ENCODE data around the gene CARD9.
"Not testable (repeated sequence)": the region's sequence is repeated elsewhere in the genome, so short reads cannot be mapped to it uniquely, and the experiment has no call there.

CARD9 gene, protein sequence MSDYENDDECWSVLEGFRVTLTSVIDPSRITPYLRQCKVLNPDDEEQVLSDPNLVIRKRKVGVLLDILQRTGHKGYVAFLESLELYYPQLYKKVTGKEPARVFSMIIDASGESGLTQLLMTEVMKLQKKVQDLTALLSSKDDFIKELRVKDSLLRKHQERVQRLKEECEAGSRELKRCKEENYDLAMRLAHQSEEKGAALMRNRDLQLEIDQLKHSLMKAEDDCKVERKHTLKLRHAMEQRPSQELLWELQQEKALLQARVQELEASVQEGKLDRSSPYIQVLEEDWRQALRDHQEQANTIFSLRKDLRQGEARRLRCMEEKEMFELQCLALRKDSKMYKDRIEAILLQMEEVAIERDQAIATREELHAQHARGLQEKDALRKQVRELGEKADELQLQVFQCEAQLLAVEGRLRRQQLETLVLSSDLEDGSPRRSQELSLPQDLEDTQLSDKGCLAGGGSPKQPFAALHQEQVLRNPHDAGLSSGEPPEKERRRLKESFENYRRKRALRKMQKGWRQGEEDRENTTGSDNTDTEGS

DNA sequence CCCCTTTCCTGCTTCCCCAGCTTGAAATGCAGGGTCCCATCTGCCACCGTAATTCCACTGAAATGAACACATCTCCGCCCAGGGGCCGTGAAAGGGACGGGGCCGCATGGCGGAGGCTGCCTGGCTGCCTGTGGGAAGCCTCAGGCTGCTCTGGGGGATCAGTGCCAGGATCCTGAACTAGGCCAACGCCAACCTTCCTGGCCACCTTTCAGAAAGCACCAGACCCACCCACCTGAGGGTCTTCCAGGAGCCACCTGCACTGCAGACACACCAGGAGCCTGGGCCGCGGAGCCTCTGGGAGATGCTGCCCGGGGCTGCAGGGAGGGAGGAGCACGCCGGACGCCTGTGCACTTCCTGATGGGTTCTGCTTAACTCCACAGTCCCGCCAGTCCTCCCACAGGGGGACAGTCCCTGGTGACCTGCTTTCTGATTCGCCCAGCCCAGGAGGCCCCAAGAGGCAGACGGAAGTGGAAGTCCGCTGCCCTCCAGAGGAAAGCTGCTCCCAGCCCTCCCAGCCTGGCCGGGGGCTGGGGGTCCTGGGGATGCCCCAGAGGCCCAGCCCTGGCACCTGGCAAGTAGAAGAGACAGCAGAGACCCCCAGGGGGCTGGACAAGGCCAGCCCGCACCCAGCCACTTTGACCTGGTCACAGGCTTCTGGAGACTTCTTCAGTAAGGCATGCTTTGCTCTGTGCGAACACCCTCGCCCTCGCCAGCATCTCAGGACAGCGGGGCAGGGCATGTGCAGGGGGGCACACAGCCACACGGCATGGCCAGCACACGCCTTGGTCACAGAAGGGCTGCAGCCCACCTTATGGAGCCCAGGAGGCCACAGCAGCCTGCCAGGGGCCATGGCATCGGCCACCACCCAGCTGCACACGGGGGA lies at the start of gene CARD9:
CARD9 (minus strand) TSS at position 370 of the 883 bp plus-strand sequence. CDS start 1,591 bp downstream, outside the sequence.
- peak; percentile 82 for DNase-seq (ENCODE audit: low read depth)

GRCh38 chr9:136422876-136423275 lies 49.4 kb upstream of the CARD9 start:
- no peak for DNase-seq (ENCODE audit: low read depth)

DNA sequence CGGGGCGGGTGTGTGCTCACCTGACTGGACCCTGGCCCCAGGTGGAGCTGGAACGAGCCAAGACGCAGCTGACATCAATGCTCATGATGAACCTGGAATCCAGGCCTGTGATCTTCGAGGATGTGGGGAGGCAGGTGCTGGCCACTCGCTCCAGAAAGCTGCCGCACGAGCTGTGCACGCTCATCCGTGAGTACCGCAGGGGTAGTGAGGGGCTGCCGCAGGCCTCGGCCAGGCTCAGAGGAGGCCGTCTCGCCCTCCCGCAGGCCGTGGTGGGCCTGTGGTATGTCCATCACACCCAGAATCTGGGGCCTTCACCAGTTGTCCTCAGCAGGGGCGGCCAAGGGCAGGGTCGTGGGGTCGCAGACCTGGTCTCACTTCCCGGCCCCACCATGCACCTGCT lies 48.3 kb upstream of the CARD9 start:
- no peak for DNase-seq (ENCODE audit: low read depth)

DNA sequence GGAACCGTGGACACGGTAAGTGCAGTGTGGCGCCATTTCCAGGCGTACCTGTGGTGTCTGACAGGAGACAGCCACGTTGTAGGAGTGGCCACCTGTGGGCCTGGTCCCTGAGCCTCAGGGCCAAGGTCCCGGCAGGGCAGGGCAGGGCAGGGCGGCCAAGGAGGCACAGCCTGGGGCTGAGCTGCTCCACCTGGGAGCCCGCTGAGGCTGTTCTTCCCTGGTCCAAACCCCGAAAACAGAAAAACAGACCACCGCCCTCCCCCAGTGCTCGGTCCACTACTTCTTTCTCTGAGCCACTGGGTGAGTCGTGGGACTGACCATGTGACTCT lies 45.6 kb upstream of the CARD9 start:
- no peak for DNase-seq (ENCODE audit: low read depth)

- no peak for DNase-seq (ENCODE audit: low read depth)
Observed at GRCh38 chr9:136418182-136419091, 45.0 kb upstream of the CARD9 start.

DNA sequence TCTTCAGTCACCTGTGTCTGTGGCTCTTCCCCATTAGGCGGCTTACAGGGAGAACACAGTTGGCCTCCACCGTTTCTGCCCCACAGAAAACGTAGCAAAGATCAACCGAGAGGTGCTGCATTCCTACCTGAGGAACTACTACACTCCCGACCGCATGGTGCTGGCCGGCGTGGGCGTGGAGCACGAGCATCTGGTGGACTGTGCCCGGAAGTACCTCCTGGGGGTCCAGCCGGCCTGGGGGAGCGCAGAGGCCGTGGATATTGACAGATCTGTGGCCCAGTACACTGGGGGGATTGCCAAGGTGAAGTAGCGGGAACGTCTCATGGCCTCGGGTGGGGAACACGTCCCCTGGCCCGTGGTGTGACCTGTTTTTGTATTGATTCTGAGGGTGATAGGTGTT lies 43.4 kb upstream of the CARD9 start:
- no peak for DNase-seq (ENCODE audit: low read depth)

DNA sequence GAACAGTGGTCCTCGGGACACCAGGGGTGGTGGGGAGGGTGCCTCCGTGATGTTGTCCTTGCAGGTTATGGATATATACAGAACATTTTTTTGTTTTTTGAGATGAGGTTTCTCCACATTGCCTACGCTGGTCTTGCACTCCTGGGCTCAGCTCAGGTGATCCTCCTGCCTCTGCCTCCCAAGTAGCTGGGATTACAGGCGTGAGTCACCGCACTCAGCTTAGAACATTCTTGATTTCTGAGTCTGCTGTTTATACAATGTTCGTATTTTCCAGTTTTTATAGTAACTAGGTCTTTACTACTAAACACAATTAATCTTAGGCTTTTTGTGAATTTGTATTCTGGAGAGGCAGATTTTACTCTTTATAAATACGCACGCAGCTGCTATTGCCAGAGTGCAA lies 43.0 kb upstream of the CARD9 start:
- no peak for DNase-seq (ENCODE audit: low read depth)

DNA sequence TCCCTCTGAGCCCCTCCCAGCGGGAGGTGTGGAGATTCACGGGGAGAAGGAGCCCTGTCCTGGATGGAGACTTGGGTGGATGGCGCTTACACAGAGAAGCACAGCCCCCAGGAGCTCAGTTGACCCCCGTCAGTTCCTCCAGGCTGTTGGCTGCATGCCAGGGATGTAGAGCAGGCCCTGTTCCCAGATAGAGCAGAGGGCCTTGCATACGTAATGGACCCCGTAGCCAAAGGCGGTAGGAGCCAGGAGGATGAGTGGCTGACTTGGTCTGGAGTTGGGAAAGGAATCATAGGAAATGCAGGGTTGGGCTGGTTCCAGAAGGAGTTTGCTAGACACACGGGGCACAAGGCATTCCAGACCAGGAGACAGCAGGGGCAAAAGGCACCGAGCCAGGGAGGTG lies 39.5 kb upstream of the CARD9 start:
- DNase-seq (ENCODE audit: low read depth): no peak

DNA sequence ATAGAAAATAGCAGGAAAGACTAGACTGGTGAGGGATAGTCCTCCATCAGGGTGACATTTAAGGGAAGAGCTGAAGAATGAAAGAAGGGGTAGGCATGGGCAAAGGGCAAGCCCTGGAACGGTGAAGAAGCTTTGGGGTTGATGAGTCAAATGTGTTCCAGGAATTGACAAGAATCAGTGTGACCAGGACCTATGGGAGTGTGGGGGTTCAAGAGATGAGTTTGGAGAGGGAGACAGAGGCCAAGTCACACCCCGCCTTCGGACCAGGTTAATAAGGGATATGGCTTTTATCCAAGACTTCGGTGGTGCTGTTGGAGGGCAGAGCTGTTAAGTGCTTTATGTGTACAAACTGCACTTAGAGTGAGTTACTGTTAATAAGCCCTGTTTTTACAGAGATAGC lies 37.9 kb upstream of the CARD9 start:
- no peak for DNase-seq (ENCODE audit: low read depth)

- peak; percentile 81 for DNase-seq (ENCODE audit: low read depth)
Observed at GRCh38 chr9:136410500-136411287, 37.2 kb upstream of the CARD9 start, which contains the start of the genes ENTR1 and PMPCA. TSS of gene ENTR1 (minus strand) at chr9:136410614. CDS start at chr9:136410397, 217 bp downstream. TSS of gene PMPCA (plus strand) at chr9:136410658. CDS start at chr9:136410669, 11 bp downstream.

GRCh38 chr9:136409557-136410455 lies 36.3 kb upstream of the CARD9 start:
- peak; percentile 7 for DNase-seq (ENCODE audit: low read depth)

GRCh38 chr9:136407911-136408310 lies 34.4 kb upstream of the CARD9 start:
- DNase-seq (ENCODE audit: low read depth): no peak

DNA sequence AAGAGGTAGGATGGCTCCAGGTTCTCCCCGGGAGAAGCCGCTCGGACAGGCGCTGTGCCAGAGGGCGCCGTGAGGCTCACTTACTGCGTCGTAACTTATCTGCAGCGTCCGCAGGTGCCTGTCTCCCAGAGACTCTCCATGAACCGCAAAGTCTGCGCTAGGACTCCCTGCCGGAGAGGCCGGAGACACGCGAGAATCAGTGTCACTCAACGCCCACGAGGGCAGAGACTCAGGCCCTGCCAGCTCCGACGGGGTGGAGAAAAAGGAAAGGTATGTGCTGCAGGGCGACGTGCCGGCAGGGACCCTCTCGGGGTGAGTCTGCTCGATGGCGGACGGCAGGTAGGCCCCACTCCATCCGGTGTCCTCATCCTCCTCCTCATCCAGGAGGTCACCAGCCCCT lies 33.6 kb upstream of the CARD9 start:
- not testable (repeated sequence) for DNase-seq (ENCODE audit: low read depth)

DNA sequence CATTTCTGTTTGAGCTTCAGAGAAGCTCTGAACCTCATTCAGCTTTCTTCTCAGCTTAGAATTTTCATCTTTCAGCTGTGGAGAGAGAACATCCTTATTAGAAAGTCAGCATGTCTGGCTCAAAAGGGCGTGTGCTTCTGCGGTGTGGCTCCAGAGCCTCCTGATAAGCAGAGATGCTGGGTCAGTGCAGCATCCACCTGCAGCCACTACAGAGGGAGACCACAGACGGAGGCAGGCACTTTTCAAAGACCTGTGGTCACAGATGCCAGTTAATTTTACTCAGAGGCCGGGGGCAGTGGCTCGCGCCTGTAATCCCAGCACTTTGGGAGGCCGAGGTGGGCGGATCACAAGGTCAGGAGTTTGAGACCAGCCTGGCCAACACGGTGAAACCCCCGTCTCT lies 32.4 kb upstream of the CARD9 start:
- DNase-seq (ENCODE audit: low read depth): not testable (repeated sequence)

GRCh38 chr9:136405481-136405880 lies 32.0 kb upstream of the CARD9 start:
- no peak for DNase-seq (ENCODE audit: low read depth)

- no peak for DNase-seq (ENCODE audit: low read depth)
Observed at GRCh38 chr9:136404801-136405136, 31.3 kb upstream of the CARD9 start.

DNA sequence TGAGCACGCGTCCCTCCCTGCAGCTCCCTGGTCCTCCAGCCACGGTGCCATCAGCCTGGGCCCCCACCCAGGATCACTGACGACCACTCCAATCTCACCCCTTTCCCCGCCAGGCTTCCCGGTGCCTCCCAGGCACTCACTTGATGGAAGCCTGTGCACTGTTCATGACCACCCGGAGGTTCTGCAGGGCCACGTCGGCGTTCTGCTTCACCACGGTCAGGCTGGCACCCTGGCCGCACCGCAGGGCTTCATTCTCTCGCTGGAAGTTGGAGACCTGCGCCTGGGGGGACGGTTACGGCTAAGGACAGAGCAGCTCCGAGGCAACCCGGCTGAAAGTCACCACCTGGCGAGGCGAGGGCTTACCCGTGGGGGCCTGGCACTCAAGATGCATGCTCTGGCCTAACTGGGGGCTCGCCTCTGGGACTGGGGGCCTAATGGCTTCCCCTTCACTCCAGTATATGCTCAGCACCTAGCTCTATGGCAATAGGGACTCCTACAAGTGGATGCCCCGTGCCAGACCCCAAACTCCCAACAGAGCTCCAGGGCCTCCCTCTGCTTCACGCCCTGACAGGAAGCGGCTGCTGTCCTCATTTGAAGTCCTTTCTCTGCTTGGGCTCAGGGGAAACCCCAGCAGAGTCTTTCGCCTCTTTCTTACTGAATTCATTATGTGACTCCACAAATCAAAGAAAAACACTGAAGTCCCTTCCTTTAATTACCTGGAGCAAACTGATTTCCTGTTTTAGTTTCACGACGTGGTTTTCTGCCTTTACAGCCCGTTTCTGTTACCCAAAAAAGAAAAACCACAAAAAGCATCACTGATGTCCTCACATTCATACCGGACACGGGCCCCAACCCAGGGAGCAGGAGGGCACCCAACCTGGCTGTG lies 30.7 kb upstream of the CARD9 start:
- DNase-seq (ENCODE audit: low read depth): no peak

DNA sequence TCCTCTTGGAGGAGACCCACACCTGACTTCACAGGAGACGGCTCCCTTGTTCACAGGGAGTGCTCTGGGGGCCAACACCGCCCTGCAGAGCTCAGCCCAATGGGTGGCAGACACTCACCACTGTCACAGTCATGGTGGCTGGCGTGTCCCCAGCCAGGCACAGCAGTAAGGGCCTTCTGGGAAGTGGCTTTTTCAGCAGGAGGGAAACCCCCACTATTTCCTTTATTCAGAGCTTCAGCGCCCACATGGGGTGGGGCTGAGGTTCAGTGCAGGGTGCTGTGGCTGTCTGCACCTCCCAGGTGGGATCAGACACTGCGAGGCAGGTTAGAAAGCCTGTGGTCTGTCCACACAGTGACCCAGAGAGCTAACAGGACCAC lies 30.1 kb upstream of the CARD9 start:
- no peak for DNase-seq (ENCODE audit: low read depth)

DNA sequence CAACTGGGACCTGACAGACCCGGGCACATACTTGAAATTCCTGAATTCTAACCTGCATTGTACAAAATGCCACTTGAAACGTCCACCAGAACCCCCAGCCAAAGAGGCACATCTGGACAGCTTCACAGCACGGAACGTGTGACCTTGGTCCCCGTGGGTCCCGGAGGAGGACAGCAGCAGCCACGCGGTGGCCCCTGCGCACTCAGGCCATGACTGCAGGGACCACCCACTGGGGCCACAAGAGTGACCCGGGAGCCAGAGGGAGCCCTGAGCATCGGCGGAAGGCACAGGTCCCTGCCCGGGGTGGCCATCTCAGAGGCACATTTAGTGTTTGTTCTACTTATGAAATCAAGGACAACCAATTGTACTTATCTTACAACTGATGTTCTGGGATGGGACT lies 28.6 kb upstream of the CARD9 start:
- no peak for DNase-seq (ENCODE audit: low read depth)
